Measurements from ENCODE around the gene HOMEZ. TPM values are rescaled to one million over a fixed set of nuclear protein-coding genes. Genes with fewer than 3 reads are reported as not detected.

The HOMEZ gene
- total RNA-seq, 1 experiment from 2014 or later, result 2.3 TPM

- DNase-seq (ENCODE audit: low read depth), result no peak
These were observed 22.0 kb upstream of the HOMEZ start for GRCh38 chr14:23307687-23308644.

GRCh38 chr14:23307146-23307530, 21.2 kb upstream of the HOMEZ start:
- DNase-seq (ENCODE audit: low read depth), result no peak

GRCh38 chr14:23306412-23307145, 20.6 kb upstream of the HOMEZ start, which contains the start of gene BCL2L2:
BCL2L2 (plus strand) TSS chr14:23306833; CDS start chr14:23307768, 935 bp downstream.
- peak; percentile 89 for DNase-seq (ENCODE audit: low read depth)

DNA sequence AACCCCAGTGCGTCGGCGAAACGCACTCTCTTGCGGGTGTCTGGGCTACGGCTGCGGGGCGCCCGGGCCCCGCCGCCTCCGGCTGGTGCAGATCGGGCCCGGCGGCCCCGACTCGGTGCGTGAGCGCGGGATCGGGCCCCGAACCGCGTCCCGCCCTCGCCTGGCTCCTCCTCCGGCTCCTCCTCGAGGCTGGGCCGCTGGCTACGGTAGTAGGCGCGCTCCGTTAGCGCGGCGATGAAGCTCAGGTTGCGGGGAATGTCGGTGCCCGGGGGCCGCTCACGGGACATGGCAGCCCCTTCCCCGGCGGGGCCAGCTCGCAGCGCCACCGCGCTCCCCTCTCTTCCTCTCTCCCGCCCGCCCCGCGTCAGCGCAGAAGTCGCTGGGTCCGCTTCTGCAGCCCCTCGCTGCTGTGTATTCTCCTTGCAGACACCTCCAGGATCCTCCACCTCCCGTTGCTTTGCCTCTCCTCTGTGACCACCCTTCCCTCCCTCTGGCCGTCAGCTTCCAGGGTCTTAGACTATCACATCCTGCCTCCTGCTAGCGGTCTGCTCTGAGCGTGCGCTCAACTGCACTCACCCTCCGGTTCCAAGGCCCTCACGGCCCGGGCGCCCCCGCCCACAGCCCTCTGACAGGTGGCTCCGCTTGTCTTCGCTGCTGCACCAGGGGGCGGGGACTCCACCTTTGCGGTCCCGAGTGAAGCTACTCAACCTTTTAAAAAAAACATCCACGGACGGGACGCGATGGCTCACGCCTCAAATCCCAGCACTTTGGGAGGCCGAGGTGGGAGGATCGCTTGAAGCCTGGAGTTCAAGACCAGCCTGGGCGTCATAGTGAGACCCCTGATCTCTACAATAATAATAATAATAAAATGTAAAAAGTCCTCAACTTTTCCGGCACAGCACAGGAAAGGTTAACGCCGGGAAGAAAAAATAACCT, 16.6 kb upstream of the HOMEZ start, which contains the start of gene PPP1R3E:
Gene PPP1R3E, minus strand, starts transcription at position 570 of the 936 bp plus-strand sequence. Its CDS starts 283 bp downstream, at position 287.
- peak; percentile 47 for DNase-seq (ENCODE audit: low read depth)

DNA sequence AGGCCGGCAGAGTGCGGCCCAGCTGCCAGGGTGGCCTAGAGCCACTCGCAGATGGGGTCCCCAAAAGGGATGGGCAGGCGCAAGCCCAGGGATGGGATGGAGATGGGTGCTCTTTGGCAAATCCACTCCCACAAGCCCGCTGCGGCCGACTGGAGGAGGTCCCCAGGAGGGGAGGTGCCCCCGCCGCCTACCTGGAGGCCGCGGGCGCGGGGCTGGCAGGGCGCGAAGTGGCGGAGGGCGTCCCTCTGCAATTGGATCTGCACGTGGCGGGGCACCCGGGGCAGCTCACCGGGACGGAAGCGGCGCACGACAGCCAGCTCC, 16.0 kb upstream of the HOMEZ start:
- no peak for DNase-seq (ENCODE audit: low read depth)

GRCh38 chr14:23301288-23301968, 15.5 kb upstream of the HOMEZ start:
- DNase-seq (ENCODE audit: low read depth), result peak; percentile 98

- DNase-seq (ENCODE audit: low read depth), result peak; percentile 12
These were observed 14.8 kb upstream of the HOMEZ start for GRCh38 chr14:23300687-23301223.

GRCh38 chr14:23299986-23300686, 14.2 kb upstream of the HOMEZ start:
- no peak for DNase-seq (ENCODE audit: low read depth)

DNA sequence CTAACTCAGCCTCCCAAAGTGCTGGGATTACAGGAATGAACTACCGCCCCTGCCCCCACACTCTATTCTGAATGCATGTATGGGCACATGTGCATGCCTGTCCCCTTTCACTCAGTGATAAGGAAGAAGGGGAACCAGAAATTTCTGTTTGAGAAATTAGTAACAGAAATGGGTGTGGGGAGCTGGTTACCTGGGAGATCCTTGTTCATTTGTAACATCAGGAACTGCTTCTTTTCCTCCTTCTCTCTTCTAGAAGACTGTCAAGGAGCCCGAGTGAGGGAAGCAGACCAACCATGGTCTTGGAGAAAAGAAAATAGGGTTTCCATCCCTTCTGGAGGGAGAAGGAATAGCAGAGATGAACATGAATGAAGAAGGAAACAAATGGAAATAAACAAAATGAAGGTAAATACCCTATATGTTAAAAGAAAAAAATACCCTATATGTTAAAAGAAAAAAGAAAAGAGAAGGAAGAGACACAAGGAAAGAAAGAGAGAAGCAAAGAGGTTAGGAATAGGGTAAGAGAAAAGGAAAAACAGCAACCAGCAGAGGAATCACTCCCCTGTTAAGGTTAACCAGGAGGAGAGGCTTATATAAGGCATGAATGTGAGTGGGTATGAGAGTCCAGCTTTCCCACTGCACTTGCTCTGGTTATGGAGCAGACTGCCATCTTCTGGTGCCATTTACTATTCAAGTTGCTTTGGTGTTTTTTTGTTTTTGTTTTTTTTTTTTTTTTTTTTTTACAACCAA, 13.5 kb upstream of the HOMEZ start:
- peak; percentile 31 for DNase-seq (ENCODE audit: low read depth)

DNA sequence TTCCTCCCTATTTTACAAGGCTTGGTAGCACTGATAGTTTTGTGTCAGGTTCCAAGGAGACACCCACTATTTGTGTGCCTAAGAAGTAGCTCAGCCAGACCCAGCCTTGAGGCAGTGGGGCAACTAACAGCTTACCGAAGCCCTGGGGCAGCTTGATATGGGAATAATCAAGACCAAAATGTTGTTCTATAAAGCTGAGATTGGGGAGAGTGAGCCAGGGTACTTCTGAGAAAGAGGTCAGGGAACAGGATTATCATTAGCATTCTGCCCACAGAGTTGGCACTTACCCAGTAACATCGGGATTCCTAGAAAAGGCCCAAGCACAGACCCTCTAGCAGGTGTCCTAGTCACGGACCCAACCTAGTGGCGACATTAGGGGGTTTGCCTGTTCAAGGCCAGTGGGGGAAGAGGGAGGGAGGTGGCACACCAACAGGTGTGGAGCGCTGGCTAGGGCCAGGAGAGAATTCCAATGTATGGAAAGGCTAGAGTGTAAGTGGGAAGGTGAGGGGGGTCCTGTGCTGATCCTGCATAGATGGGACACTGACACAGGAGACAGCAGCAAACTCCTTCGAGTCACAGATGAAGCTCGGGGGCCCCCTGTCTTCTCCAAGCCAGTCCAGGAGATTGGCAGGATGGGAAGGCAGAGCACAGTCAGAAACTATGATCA, 11.8 kb upstream of the HOMEZ start:
- no peak for DNase-seq (ENCODE audit: low read depth)

- no peak for DNase-seq (ENCODE audit: low read depth)
These were observed 11.2 kb upstream of the HOMEZ start for GRCh38 chr14:23297096-23297495.

- no peak for DNase-seq (ENCODE audit: low read depth)
These were observed 10.3 kb upstream of the HOMEZ start for GRCh38 chr14:23296012-23296777.

DNA sequence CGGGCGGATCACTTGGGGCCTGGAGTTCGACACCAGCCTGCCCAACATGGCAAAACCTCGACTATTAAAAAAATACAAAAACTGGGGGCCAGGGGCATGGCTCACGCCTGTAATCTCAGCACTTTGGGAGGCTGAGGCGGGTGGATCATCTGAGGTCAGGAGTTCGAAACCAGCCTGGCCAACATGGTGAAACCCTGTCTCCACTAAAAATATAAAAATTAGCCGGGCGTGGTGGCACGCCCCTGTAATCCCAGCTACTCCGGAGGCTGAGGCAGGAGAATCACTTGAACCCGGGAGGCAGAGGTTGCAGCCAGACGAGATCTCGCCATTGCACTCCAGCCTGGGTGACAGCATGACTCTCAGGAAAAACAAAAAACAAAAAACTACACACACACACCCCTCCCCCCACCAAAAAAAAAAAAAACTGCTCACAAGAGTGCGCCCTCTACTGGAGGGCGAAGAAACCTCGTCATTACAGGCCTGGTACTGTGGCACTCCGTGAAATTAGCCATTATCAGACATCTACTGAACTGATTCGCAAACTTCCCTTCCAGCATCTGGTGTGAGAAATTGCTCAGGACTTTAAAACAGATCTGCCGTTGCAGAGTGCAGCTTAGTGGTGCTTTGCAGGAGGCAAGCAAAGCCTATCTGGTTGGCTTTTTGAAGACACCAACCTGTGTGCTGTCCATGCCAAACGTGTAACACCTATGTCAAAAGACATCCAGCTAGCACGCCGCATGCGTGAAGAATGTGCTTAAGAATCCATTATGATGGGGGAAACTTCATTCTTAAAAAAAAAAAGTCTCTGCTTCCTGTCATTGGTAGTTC, 9.0 kb upstream of the HOMEZ start:
- DNase-seq (ENCODE audit: low read depth), result peak; percentile 39

GRCh38 chr14:23286902-23287479, 1.1 kb upstream of the HOMEZ start:
- DNase-seq (ENCODE audit: low read depth), result no peak

- no peak for DNase-seq (ENCODE audit: low read depth)
These were observed 357 bp downstream of the HOMEZ start for GRCh38 chr14:23285530-23286019.
